ENCODE results near the gene ATP2B2. TPM values are rescaled to one million over a fixed set of nuclear protein-coding genes. Genes with fewer than 3 reads are reported as not detected.

Gene ATP2B2
- 0.06 to 0.22 TPM (median 0.09 TPM) in 5 replicates for total RNA-seq (2022; extraction: Qiagen RNA extraction)

DNA sequence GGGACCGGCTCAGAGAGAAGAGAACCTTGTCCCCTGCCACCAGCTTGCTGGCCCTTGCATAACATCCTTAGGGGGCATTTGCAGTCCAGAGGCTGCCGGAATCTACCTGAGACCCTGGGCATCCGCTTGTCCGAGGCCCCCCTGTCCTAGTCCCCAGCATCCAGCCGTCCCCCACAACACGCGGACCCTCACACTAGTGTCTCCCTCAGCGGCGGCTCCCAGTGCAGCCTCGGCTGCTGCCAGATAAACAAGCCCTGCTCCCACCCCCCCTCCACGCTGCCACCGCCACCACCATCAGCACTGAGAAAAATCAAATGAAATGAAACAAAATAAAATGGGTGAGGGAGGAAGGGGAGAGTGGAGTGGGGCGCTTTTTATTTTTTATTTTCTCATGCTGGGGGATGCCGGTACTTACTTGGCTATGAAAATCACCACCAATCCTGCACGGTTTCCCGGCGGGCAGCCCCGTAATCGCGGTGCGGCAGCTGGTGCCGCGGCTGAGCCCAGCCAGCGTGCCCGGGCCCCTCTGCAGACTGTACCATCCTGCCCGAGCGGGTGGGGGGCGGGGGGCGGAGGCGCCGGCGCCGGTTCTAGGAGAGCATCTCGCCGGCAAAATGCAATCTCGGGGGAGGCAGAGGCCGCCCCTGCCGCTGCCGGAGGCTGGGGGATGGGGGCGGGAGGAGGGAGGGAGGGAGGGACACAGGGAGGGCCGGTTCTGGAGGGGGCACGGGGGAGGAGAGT, at the start of gene ATP2B2:
Gene ATP2B2 (minus strand): TSS at position 537 of the 741 bp plus-strand sequence. CDS start 56,043 bp downstream, outside the sequence.

GRCh38 chr3:10292505-10293419, 212.6 kb downstream of the ATP2B2 start, which contains the start of gene GHRL:
Gene GHRL, minus strand, starts transcription at chr3:10292947. Its CDS starts 2,767 bp downstream, at chr3:10290180.

Other genes with a start within 250 kb of the ATP2B2 start
- gene GHRL, start 212.6 kb downstream of the ATP2B2 start, total RNA-seq (2022; extraction: Qiagen RNA extraction), result not detected in 5 replicates
- gene SEC13, start 184.5 kb downstream of the ATP2B2 start, total RNA-seq (2022; extraction: Qiagen RNA extraction), result 208 to 217 TPM (median 210 TPM) in 5 replicates

All from A549 treated with Mapracorat at 1 μM for 4 hours (cell line).